ENCODE measurements around the gene CGB1.

DNA sequence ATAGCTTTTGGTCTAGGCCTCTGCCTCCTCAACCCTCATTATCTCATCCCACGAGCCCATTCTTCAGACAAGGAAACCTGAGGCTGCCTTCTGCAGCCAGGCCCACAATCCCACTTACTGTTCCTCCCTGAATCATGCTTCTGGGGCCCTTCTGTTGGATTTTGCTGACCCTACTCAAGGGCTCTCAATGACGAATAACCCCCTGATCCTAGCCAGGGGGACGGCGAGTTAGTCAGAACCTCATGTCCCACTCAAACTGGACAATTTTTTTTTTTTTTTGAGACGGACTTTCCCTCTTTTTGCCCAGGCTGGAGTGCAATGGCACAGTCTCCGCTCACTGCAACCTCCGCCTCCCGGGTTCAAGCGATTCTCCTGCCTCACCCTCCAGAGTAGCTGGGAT, 14.6 kb downstream of the CGB1 start:
- TF ChIP-seq, protein P1, sequence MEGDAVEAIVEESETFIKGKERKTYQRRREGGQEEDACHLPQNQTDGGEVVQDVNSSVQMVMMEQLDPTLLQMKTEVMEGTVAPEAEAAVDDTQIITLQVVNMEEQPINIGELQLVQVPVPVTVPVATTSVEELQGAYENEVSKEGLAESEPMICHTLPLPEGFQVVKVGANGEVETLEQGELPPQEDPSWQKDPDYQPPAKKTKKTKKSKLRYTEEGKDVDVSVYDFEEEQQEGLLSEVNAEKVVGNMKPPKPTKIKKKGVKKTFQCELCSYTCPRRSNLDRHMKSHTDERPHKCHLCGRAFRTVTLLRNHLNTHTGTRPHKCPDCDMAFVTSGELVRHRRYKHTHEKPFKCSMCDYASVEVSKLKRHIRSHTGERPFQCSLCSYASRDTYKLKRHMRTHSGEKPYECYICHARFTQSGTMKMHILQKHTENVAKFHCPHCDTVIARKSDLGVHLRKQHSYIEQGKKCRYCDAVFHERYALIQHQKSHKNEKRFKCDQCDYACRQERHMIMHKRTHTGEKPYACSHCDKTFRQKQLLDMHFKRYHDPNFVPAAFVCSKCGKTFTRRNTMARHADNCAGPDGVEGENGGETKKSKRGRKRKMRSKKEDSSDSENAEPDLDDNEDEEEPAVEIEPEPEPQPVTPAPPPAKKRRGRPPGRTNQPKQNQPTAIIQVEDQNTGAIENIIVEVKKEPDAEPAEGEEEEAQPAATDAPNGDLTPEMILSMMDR (conservative IDR thresholded peaks at IDR 0.05 in 1 of 2, IDR thresholded peaks at IDR 0.05 in 1 of 2; ENCODE audit: low read depth in 1 of 2, low read length in 2 of 2) = no peak
- TF ChIP-seq EZH2 (IDR thresholded peaks at IDR 0.05; ENCODE audit: low read length, missing control alignments) = no peak
